Lung (tissue), 16 donors: ENCODE results near the gene SRRM4. TPM values are rescaled to one million over a fixed set of nuclear protein-coding genes. Genes with fewer than 3 reads are reported as not detected.
A peak's percentile ranks its signal among the peaks of the same experiment; 100 is the strongest.

Experiments used
- ATAC-seq: fragments of 200-7000 bp; cut with Tn5 transposase; one replicate; pipeline ENCODE4 v1.9.1; 2020; ENCODE audit warnings: moderate number of reproducible peaks; ENCODE audit not compliant: insufficient read depth, low FRiP score
- DNase-seq, 3 donors: peaks; one replicate each; pipeline ENCODE4 v3.0.0-alpha.2; 2013 to 2017
- H3K27ac ChIP-seq, 2 donors: one replicate each; pipeline ENCODE4 v1.5.1; 2013; ENCODE audit warnings: mild to moderate bottlenecking in 2 of 2, moderate library complexity in 2 of 2, control low read depth in 1 of 2, inconsistent platforms in 1 of 2, low read depth in 1 of 2, low read length in 1 of 2
- H3K27me3 ChIP-seq, 3 donors: one replicate each; pipeline ENCODE4 v1.5.1; 2013; ENCODE audit warnings: low read length in 2 of 3; ENCODE audit not compliant: control insufficient read depth in 3 of 3, insufficient read depth in 3 of 3
- H3K36me3 ChIP-seq, 4 donors: one replicate each; pipeline ENCODE4 v1.5.1; 2013; ENCODE audit warnings: low read length in 4 of 4, mild to moderate bottlenecking in 1 of 4, moderate library complexity in 1 of 4; ENCODE audit not compliant: control insufficient read depth in 4 of 4, insufficient read depth in 4 of 4
- H3K4me1 ChIP-seq, 5 donors: one replicate each; pipeline ENCODE4 v1.5.1; 2013; ENCODE audit warnings: low read length in 5 of 5, mild to moderate bottlenecking in 2 of 5, moderate library complexity in 1 of 5; ENCODE audit not compliant: control insufficient read depth in 5 of 5, insufficient read depth in 5 of 5
- H3K4me3 ChIP-seq: one replicate; pipeline ENCODE4 v1.5.1; 2013; ENCODE audit warnings: mild to moderate bottlenecking, control low read depth, moderate library complexity
- H3K9ac ChIP-seq, 2 donors: one replicate each; pipeline ENCODE4 v1.5.1; 2013; ENCODE audit warnings: low read length in 2 of 2, control low read depth in 1 of 2; ENCODE audit not compliant: insufficient read depth in 1 of 2
- H3K9me3 ChIP-seq, 4 donors: one replicate each; pipeline ENCODE4 v1.5.1; 2013; ENCODE audit warnings: low read length in 3 of 4, mild to moderate bottlenecking in 1 of 4, moderate library complexity in 1 of 4; ENCODE audit not compliant: control insufficient read depth in 4 of 4, insufficient read depth in 3 of 4
- WGBS, 2 donors: extraction: QIAGEN DNeasy Blood & Tissue Kit; methylation state at CpG; one replicate each; pipeline ENCODE4 v1.1.7; 2013; 5-methylcytosine and 5-hydroxymethylcytosine counted together
- long read RNA-seq, 5 donors: transcript quantifications; one replicate each; lab custom pipeline, GENCODE V29; 2026
- polyA plus RNA-seq, 2 donors: library from polyadenylated mRNA; stranded (reverse); fragments of 200-250 nt; gene quantifications; one replicate each; pipeline ENCODE4 v1.2.1, GENCODE V29; 2013
- total RNA-seq, 2 donors: library from RNA; depleted of rRNA in 1 of 2; stranded (reverse); fragments of >200 nt in 1 of 2; gene quantifications; one replicate each; pipeline ENCODE4 v1.2.1, GENCODE V29; 2014 to 2021
- TF ChIP-seq, protein P1 (sequence below): IDR thresholded peaks from 2 replicates; pipeline ENCODE4 v1.5.1; 2012; ENCODE audit warnings: mild to moderate bottlenecking; ENCODE audit errors: control extremely low read depth, extremely low read depth
- donor health status: control.
- donor health status: control.
- donor health status: Bipolar disorder and iron deficiency.
- donor health status: healthy.
- donor health status: DM: yes; HTN: yes; CAD: no.

SRRM4 gene, protein sequence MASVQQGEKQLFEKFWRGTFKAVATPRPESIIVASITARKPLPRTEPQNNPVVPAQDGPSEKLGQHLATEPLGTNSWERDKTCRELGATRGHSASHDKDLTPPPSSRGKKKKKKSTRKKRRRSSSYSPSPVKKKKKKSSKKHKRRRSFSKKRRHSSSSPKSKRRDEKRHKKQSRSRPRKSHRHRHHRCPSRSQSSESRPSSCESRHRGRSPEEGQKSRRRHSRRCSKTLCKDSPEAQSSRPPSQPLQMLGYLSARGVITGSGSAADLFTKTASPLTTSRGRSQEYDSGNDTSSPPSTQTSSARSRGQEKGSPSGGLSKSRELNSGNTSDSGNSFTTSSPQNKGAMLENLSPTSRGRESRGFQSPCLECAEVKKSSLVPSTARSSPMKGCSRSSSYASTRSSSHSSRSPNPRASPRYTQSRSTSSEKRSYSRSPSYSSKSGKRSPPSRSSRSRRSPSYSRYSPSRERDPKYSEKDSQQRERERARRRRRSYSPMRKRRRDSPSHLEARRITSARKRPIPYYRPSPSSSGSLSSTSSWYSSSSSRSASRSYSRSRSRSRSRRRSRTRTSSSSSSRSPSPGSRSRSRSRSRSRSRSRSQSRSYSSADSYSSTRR
- total RNA-seq: under 1 TPM; 0.03 to 0.20 TPM
- polyA plus RNA-seq: under 1 TPM; 0.01 to 0.02 TPM
- long read RNA-seq, donor 1: 0 reads
- long read RNA-seq, donor 2: 0 reads
- long read RNA-seq, donor 3: 0 reads
- long read RNA-seq, donor 4: 0 reads
- long read RNA-seq, donor 5: 0 reads

DNA sequence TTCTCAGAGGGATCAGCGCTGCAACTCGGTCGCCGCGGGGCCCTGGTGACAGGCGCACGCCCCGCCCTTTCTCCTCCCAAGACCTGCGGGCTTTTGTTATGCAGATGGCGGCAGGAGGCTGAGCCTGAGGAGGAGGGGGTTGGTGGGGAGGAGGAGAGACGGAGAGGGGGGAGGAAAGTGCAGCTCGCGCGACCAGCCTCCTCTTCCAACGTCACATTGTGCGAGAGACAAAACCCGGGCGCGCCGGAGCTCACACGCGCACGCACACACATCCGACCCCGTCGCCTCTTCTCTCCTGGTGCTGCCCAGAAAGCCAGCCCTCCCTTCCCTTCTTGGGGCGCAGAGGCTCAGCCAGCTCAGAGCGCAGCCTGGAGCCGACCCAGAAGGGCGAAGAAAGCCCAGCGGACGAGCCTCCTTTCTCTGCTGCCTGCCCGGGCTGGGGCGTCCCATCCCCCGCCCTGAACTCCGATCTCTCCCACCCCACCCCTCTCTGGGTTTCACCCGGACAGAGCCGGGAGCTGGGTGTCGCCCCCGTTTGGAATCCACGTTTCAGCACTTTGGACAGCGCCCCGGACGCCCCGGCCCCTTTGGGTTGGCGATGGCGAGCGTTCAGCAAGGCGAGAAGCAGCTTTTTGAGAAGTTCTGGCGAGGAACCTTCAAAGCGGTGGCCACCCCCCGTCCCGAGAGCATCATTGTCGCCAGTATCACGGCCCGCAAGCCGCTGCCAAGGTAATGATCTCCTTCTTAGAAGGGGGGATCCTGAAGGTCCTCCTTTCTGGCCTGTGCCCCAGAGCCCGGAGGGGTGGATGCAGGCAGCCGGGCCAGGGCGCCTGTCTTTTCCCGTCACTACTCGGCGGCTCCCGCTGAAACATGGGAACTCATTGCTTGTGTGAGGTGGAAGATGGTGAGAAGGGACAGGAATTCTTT lies at the start of gene SRRM4:
Gene SRRM4 (plus strand): TSS at position 257 of the 927 bp plus-strand sequence. CDS start 342 bp downstream, at position 599.
- TF ChIP-seq, protein P1, sequence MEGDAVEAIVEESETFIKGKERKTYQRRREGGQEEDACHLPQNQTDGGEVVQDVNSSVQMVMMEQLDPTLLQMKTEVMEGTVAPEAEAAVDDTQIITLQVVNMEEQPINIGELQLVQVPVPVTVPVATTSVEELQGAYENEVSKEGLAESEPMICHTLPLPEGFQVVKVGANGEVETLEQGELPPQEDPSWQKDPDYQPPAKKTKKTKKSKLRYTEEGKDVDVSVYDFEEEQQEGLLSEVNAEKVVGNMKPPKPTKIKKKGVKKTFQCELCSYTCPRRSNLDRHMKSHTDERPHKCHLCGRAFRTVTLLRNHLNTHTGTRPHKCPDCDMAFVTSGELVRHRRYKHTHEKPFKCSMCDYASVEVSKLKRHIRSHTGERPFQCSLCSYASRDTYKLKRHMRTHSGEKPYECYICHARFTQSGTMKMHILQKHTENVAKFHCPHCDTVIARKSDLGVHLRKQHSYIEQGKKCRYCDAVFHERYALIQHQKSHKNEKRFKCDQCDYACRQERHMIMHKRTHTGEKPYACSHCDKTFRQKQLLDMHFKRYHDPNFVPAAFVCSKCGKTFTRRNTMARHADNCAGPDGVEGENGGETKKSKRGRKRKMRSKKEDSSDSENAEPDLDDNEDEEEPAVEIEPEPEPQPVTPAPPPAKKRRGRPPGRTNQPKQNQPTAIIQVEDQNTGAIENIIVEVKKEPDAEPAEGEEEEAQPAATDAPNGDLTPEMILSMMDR: no peak
- Histone ChIP-seq H3K36me3 (no peaks in the 10 kb centered on the region), H3K27ac (no peak within 1 kb of the TSS), H3K9me3 (peaks cover 0 to 6% (median 0%) of the 10 kb centered on the region in 4 donors), H3K4me3 (no peak within 1 kb of the TSS), H3K27me3 (peaks cover 13 to 43% (median 17%) of the 10 kb centered on the region in 3 donors), H3K4me1 (peaks cover 0 to 7% (median 0%) of the 10 kb centered on the region in 5 donors), H3K9ac (no peak within 1 kb of the TSS)
- ATAC-seq (no peak), DNase-seq (peak; percentile 59 to 72 (median 68))
- WGBS, 2 donors: 3% methylated on average over 54 to 64 of the region's 64 CpGs

DNA sequence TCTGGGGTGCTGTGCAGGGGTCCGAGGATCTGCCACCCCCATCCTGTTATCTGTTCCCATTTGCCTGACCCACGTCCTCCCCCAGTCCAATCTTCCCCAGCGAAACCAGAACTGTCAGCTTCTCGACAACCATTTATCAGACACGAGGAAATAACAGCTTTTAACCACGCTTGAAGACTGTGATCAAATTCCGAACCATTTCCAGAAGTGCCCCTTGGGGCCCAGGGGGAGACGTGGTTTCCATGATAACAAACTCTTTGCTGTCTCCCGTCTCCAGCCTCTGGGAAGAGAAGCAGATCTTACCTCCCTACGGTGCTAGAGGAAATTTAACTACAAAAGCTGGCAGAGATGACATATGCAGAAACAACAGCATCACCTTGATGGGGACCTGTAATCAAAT lies 35.1 kb upstream of the SRRM4 start:
- Histone ChIP-seq H3K27ac (no peak overlapping the region), H3K4me3 (no peak overlapping the region), H3K9me3 (no peaks in the 10 kb centered on the region), H3K36me3 (no peaks in the 10 kb centered on the region), H3K4me1 (no peaks in the 10 kb centered on the region), H3K27me3 (no peaks in the 10 kb centered on the region), H3K9ac (no peak overlapping the region)
- 56 to 63% methylated on average over 10 of the region's 10 CpGs for WGBS, 2 donors
- DNase-seq: no peak
- TF ChIP-seq, protein P1: no peak
- ATAC-seq: no peak

DNA sequence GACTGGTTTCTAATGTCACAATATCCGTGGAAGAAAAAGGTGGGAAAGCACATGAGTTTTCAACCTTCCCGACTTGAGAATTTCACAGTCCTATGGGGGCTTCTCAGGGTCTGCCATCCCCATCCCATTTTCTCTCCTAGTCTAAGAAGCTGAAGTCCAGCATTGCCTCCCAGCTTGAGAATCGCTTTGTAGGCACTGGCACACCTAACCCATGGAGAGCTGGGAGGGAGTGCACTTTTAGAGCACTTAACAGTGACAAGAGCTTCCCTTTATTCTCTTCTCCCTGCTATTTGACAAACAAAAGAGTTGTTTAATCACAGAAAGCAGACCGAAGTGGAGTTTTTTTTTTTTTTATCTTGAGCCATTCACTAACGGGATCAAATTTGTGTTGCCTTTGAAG lies 22.8 kb upstream of the SRRM4 start:
- H3K27me3 ChIP-seq: no peaks in the 10 kb centered on the region
- no peak overlapping the region for H3K4me3 ChIP-seq
- peaks cover 0 to 1% (median 0%) of the 10 kb centered on the region in 5 donors for H3K4me1 ChIP-seq
- H3K9me3 ChIP-seq: no peaks in the 10 kb centered on the region
- no peak overlapping the region for H3K9ac ChIP-seq
- 46 to 63% methylated on average over 5 of the region's 5 CpGs for WGBS, 2 donors
- DNase-seq (no peak), ATAC-seq (no peak)
- no peak overlapping the region for H3K27ac ChIP-seq
- no peaks in the 10 kb centered on the region for H3K36me3 ChIP-seq
- TF ChIP-seq, protein P1: no peak
